ENCODE results near the gene BCL11B. TPM values are rescaled to one million over a fixed set of nuclear protein-coding genes. Genes with fewer than 3 reads are reported as not detected.

The BCL11B gene
- 95.8 and 96.0 TPM in 2 replicates for total RNA-seq

- intact Hi-C loops (cut with micrococcal nuclease): loop anchor here (1.0 to 10.0 kb wide), 13 partner anchors 10 to 1863 kb away; partner anchors contain the start of gene CCDC85C
Measured at GRCh38 chr14:99271951-99272631, at the start of gene BCL11B. BCL11B (minus strand) TSS chr14:99272197; CDS start chr14:99271218, 979 bp downstream.

GRCh38 chr14:99321236-99321925 lies 49.4 kb upstream of the BCL11B start:
- intact Hi-C loops (cut with micrococcal nuclease): no loop called here

- intact Hi-C loops (cut with micrococcal nuclease): loop anchor here (1.0 kb wide), 1 partner anchor 95 kb away; no protein-coding TSS in a partner anchor
Measured at GRCh38 chr14:99320621-99321235, 48.7 kb upstream of the BCL11B start.

- intact Hi-C loops (cut with micrococcal nuclease): loop anchor here (1.0 kb wide), 1 partner anchor 95 kb away; no protein-coding TSS in a partner anchor
Measured at GRCh38 chr14:99320105-99320572, 48.1 kb upstream of the BCL11B start.

GRCh38 chr14:99318959-99319295 lies 46.9 kb upstream of the BCL11B start:
- intact Hi-C loops (cut with micrococcal nuclease): no loop called here

GRCh38 chr14:99318091-99318958 lies 46.3 kb upstream of the BCL11B start:
- intact Hi-C loops (cut with micrococcal nuclease): no loop called here

- intact Hi-C loops (cut with micrococcal nuclease): no loop called here
Measured at GRCh38 chr14:99317231-99318090, 45.5 kb upstream of the BCL11B start.

GRCh38 chr14:99316281-99317163 lies 44.5 kb upstream of the BCL11B start:
- intact Hi-C loops (cut with micrococcal nuclease): no loop called here

GRCh38 chr14:99315197-99315596 lies 43.2 kb upstream of the BCL11B start:
- intact Hi-C loops (cut with micrococcal nuclease): no loop called here

GRCh38 chr14:99314623-99315022 lies 42.6 kb upstream of the BCL11B start:
- intact Hi-C loops (cut with micrococcal nuclease): no loop called here

- intact Hi-C loops (cut with micrococcal nuclease): no loop called here
Measured at GRCh38 chr14:99313234-99313633, 41.2 kb upstream of the BCL11B start.

GRCh38 chr14:99312106-99312505 lies 40.1 kb upstream of the BCL11B start:
- intact Hi-C loops (cut with micrococcal nuclease): no loop called here

GRCh38 chr14:99309220-99309766 lies 37.3 kb upstream of the BCL11B start:
- intact Hi-C loops (cut with micrococcal nuclease): no loop called here

GRCh38 chr14:99304208-99304607 lies 32.2 kb upstream of the BCL11B start:
- intact Hi-C loops (cut with micrococcal nuclease): no loop called here

GRCh38 chr14:99300190-99300589 lies 28.2 kb upstream of the BCL11B start:
- intact Hi-C loops (cut with micrococcal nuclease): no loop called here

- intact Hi-C loops (cut with micrococcal nuclease): no loop called here
Measured at GRCh38 chr14:99296517-99296916, 24.5 kb upstream of the BCL11B start.

GRCh38 chr14:99289394-99290189 lies 17.6 kb upstream of the BCL11B start:
- intact Hi-C loops (cut with micrococcal nuclease): no loop called here

- intact Hi-C loops (cut with micrococcal nuclease): no loop called here
Measured at GRCh38 chr14:99288948-99289347, 17.0 kb upstream of the BCL11B start.

Data from T-helper 1 cell treated with Interleukin-12 subunit alpha and Interleukin-12 subunit beta and Interleukin-4 antibody, amounts not matched to agents 30 ng/mL and 1 ng/mL, for 36 hours (primary cell).